NCI-H1694 treated with DMSO at 0.1 percent for 48 hours (cell line): ENCODE data around the gene HEPHL1.
A peak's percentile ranks its signal among the peaks of the same experiment; 100 is the strongest.
"Not testable (repeated sequence)": the region's sequence is repeated elsewhere in the genome, so short reads cannot be mapped to it uniquely, and the experiment has no call there.

Experiments used
- DNase-seq: peaks from one replicate; lab custom pipeline; 2025; lab: John Stamatoyannopoulos, UW

HEPHL1 gene

GRCh38 chr11:94090401-94090800 is 69.2 kb downstream of the HEPHL1 start:
- DNase-seq, result no peak

DNA sequence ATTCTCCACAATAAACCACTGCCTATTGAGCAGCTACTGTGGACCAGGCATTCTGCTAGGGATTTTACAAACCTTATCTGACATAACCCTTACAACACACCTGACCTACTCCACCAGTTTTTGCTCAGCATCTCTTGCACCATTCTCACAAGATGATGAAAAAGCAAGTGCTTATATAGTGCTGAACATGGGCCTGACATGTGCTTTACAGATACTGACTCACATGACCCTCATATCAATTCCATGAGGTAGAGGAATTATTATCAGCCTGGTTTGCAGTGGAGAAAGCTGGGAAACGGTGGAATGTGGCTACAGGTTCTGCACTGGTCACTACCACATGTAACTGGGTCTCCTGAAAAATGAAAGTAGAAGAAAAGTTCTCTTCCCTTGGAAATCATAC is 69.9 kb downstream of the HEPHL1 start:
- no peak for DNase-seq

DNA sequence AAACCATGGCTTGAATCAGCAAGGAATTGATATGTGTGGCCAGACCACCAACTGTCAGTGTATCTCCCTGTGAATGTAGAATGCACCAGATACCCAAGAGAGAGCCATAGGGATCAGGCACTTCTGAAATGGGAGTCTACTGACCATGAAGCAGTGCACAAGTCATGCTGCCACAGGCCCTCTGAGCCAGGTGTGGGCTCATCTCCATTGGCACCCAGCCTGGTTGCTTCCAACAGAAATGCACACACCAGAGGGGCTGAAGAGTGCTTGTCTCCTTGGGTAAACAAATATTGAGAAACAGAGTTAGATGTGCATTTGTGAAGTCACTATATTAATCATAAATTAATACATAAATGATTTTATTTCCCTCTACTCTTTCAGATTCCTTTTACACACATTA is 79.1 kb downstream of the HEPHL1 start:
- DNase-seq, result no peak

DNA sequence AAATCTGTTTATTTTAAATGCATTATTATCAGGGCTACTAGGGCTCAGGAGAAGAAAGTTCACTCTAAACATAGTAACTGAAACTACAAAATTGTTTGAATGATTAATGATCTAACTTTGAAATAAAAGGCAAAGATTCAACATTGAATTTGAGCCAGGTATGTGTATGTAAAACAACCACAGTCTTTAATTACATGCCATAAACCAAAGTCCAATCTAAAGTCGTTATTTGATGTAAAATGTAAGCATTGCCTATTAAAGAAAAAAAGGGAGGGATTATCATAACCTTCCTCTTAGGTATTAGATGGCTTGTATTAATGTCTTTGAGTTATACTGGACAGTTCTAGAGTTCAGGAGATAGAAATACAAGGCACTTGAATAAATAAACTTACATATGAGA is 82.3 kb downstream of the HEPHL1 start:
- DNase-seq, result no peak

DNA sequence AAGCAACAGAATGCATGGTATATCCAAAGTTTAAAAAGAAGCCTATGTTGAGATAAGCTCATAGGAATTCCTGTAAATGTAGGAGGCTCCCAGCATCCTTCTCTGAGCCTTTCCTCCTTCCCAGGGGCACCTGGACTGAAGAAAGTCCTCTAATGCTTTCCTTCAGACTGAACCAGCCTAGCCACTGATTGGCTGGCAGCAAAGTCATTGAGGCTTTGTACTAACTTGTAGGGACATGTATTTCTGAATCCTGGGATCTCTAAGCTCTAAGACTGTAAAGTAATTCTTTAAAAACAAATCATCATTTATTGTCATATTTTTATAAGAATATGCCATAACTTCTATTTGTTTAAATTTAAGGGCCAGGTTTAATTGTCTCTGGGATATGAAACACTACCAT is 83.6 kb downstream of the HEPHL1 start:
- DNase-seq, result no peak

DNA sequence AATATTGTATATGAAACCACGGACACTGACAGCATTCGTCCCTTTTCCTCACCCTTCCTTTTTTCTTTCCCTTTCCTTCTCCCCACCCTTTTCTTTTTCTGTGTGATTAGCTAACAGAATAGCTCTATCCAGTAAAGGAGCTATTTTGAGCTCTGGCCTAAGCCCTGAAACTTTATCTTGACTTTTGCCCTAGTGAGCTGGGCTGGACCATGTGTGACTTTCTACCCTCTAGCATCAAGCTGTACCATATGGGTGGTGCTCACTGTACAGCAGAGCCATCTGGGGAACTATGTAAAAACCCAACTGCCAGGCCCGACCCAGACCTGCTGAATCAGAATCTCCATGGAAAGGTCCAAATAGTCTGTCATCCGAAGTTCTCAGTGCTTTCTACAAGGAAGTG is 85.6 kb downstream of the HEPHL1 start:
- DNase-seq, result no peak

DNA sequence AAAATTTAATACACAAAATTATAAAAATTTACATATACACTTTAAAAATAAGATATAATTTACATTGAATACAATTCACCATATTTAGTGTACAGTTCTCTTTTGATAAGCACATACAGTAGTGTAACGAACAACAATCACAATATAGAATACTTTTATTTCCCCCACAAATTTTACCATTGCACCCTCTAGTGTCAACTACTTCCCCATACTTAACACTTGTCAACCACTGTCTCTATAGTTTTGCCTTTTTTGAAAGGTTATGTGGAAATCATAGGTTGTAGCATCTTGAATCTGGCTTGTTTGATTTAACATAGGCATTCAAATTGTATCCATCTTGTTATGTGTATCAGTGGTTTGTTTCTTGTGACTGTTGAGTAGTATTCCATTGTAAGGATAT is 86.2 kb downstream of the HEPHL1 start:
- DNase-seq, result no peak

GRCh38 chr11:94111241-94111640 is 90.1 kb downstream of the HEPHL1 start:
- DNase-seq, result no peak

- no peak for DNase-seq
These were observed 90.5 kb downstream of the HEPHL1 start for GRCh38 chr11:94111660-94112059.

DNA sequence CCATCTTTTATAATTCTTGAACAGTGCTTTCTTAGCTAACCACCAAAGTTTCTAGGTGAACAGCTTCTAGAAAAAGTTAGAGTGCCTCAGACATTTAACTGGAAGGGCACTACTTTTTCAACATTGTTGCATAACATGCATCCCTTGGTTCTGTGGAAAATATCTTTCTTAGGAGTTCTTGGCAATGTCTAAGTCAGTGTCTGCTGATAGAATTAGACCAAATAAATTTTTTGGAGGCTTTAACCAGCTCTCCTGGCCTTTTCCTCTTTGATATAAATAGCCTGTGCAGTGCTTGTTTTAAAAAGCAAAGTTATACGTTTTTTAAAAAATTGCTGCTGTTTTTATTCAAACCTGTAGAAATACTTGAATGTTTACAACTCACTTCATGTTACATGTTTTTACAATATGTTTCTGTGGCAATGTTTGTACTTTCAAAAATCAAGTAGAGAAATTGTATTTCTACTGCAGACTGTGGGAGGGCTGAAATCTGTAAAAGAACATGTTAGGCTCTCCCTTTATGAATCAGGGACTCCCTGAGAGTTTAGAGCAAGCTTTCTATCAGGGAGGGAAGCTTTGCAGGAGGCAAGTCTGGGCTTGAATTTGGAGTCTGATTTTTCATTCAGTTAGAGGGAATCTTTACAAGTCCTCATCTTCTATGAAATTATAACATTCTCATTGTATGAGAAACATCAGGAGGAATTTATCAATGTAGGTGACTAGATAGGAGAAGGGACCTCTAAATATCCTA is 91.2 kb downstream of the HEPHL1 start:
- no peak for DNase-seq

- DNase-seq, result no peak
These were observed 96.0 kb downstream of the HEPHL1 start for GRCh38 chr11:94117197-94117574.

DNA sequence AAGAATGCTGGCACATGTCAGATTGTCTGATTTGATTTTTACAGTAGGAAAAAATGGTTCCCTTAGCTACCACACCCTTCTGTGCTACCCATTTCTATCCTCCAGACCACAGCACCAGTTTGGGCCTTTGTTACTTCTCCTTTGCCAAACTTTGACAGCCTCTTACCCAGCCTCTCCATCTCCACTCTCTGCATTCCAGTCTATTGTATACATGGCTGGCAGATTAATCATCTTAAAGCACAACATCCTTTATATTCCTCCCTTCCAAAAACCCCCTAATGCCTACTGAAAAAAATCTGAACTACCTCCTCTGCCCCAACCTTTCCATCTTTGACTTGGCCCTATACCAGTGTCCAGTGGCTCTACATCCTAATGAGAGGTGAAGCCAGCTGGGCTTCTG is 96.7 kb downstream of the HEPHL1 start:
- no peak for DNase-seq

DNA sequence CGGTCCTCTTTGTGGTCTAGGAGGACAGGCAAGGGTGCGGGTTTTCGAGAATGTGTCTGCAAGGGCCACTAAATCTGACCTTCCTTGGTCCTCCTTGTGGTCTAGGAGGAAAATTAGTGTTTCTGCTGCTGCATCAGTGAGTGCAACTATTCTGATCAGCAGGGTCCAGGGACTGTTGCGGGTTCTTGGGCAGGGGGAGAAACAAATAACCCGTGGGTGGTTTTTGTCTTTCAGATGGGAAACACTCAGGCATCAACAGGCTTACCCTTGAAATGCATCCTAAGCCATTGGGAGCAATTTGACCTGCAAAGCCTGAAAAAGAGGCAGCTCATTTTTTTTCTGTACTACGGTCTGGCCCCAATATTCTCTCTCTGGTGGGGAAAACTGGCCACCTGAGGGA is 98.5 kb downstream of the HEPHL1 start:
- not testable (repeated sequence) for DNase-seq

DNA sequence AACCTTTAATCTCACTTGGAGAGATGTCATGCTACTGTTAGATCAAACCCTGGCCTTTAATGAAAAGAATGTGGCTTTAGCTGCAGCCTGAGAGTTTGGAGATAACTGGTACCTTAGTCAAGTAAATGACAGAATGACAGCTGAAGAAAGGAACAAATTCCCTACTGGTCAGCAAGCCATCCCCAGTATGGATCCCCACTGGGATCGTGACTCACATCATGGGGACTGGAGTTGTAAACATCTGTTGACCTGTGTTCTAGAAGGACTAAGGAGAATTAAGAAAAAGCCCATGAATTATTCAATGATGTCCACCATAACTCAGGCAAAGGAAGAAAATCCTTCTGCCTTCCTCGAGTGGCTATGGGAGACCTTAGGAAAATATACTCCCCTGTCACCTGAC is 99.4 kb downstream of the HEPHL1 start:
- DNase-seq, result not testable (repeated sequence)

DNA sequence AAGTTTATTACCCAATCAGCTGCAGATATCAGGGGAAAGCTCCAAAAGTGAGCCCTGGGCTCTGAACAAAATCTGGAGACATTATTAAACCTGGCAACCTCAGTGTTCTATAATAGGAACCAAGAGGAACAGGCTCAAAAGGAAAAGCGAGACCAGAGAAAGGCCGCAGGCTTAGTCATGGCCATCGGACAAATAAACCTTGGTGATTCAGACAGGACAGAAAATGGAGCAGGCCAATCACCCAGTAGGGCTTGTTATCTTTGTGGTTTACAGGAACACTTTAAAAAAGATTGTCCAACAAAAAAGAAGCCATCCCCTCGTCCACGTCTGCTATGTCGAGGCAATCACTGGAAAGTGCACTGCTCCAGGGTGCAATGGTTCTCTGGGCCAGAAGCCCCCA is 99.8 kb downstream of the HEPHL1 start:
- DNase-seq, result no peak

- no peak for DNase-seq
These were observed 104.4 kb downstream of the HEPHL1 start for GRCh38 chr11:94125407-94126115.

DNA sequence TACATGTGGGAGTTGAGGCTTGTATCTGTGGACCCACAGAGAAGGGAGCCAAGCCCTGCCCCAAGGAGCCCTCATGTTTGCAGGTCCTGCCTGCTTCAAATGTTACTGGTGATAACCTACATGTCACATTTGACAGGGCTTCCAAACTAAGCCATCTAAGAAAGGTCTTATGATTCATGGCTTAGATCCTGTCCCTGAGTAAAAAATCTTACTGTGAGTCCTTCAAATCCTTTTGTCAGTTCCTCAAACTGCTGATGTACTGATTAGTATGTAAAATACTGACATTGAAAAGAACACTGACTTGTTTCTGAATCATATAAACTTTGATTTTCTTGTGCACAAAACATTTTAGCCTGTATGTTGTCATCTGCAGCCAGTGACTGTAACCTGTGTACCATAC is 106.5 kb downstream of the HEPHL1 start:
- no peak for DNase-seq

DNA sequence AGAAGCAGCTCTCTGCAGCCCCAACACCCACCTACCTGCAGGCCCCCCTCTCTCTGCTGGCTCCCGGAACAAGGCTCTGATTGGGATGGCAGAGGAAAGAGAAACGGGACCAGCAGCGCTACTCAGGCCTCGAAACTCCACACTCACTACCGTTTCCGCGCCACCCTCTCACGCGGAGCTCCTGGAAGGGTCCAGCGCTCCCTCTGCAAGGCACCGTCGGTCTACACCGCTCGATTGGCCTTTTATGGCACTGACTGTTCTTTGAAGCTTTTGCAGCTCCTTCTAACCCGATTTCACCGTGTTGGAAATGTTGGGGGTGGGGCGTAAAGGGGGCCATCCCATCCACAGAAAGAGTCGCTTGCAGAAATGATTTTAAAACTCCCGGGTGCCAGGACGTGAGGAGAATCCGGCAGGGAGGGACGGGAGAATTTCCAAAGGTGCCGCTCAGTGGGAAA is 107.2 kb downstream of the HEPHL1 start:
- no peak for DNase-seq

DNA sequence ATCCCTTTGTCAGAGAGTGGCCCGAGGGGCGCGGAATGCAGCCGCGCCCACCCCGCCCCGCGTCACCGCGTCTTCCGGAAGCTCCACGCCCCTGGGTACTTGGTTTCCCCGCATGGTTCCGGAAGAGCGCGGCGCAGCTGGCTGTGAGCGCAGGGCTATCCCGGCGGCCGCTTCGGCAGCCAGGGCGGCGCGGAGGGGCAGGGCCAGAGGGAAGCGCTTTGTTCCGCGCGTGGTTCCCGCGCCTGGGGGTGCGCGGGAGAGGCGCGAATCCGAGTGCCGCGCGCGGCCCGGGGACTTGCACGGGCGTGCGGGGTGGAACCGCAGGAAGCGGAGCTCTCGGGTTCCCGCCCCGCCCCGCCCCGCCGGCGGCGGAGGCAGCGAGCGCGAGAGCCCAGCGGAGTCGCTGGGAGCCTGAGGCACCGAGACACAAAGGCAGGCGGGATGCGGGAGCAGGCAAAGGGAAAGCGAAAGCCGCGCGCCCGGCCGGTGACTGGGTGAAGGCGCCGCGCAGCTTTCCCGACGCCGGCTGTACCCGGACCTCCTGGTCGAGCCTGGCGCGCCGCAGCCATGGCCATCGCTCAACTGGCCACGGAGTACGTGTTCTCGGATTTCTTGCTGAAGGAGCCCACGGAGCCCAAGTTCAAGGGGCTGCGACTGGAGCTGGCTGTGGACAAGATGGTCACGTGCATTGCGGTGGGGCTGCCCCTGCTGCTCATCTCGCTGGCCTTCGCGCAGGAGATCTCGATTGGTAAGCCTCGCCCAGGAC is 107.8 kb downstream of the HEPHL1 start, which contains the start of gene PANX1:
Gene PANX1, plus strand, starts transcription at position 96 of the 766 bp plus-strand sequence. Its CDS starts 472 bp downstream, at position 568.
- DNase-seq, result peak; percentile 60

- no peak for DNase-seq
These were observed 108.6 kb downstream of the HEPHL1 start for GRCh38 chr11:94129512-94130297.

- no peak for DNase-seq
These were observed 109.3 kb downstream of the HEPHL1 start for GRCh38 chr11:94130298-94131046.
